NCI-H1694 (cell line): Measurements from ENCODE around the gene SLC9A9.
"Not testable (repeated sequence)": the region's sequence is repeated elsewhere in the genome, so short reads cannot be mapped to it uniquely, and the experiment has no call there.

ENCODE experiments used
- DNase-seq: peaks from one replicate; lab custom pipeline; 2025; lab: John Stamatoyannopoulos, UW

The SLC9A9 gene

GRCh38 chr3:143559296-143559695 lies 289.0 kb downstream of the SLC9A9 start:
- no peak for DNase-seq

GRCh38 chr3:143552851-143553250 lies 295.4 kb downstream of the SLC9A9 start:
- DNase-seq: no peak

DNA sequence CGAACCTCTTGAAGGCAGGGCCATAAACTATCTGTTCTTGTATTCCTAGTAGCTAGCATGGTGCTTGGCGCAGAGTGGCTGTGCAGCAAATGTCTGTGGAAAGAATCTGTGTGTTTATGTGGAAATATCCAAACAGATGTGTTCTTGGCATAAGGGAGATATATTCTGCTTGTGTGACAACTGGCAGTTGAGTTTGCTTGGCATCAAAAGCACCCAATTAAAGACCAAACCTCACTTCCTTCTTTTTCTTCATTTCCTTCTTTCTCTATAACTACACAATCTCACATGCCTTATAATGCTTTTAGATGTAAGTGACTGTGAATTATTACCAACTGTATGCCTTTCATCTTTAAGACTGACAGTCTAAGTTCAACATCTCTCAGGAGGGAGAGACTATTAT lies 296.5 kb downstream of the SLC9A9 start:
- no peak for DNase-seq

GRCh38 chr3:143548861-143549497 lies 299.3 kb downstream of the SLC9A9 start:
- no peak for DNase-seq

- no peak for DNase-seq
Observed at GRCh38 chr3:143548393-143548792, 299.9 kb downstream of the SLC9A9 start.

- DNase-seq: no peak
Observed at GRCh38 chr3:143538577-143538981, 309.7 kb downstream of the SLC9A9 start.

DNA sequence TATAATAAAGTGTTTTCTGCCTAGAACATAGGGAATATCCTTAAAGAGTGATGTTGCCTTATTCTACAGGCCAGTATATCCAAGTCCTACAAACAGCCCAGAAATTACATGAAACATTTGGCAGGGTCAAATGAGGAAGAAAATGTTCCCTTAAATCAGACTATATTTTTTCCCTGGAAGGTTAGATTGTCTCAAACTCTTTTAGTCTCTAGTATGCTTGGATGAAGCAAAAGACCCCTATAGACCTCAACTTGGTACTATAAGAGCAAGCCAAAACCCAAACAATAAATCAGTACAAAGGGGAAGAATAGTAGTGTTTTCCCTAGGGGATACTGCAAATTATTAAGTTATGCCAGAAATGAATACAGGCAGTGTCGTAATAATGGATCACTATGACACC lies 310.2 kb downstream of the SLC9A9 start:
- no peak for DNase-seq

DNA sequence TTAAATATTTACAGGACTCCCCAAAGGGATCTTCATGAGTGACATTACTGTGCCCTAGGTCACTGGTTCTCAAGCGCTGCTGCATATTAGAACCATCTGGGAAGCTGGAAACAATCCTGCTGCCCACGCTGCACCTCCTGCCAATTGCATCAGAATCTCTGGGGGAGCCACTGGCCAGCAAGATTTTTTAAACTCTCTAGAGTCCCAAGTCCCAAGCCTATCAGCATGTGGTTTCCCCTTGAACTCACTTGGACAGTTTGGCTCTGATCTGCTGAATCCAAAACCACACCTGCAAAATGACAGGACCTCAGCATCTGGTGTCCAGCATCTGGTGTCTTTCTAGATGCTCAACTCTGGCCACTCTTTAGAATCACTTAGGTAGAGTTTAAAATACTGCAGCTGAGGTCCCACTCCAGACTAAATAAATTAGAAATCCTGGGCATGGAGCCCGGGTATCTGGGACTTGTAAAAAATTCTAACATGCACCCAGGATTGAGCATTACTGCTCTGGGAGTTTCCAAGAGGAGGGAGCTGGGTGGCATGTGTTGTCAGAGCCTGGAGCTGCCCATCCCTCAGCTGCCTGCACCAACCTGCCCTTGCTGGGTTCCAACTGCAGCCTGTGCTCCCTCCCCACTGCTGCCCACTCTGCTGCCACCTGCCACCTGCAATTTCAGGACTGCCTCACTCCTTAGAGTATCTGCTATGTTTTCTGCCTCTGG lies 311.3 kb downstream of the SLC9A9 start:
- peak; percentile 65 for DNase-seq

GRCh38 chr3:143535994-143536784 lies 312.1 kb downstream of the SLC9A9 start:
- no peak for DNase-seq

GRCh38 chr3:143533391-143533790 lies 314.9 kb downstream of the SLC9A9 start:
- DNase-seq: no peak

DNA sequence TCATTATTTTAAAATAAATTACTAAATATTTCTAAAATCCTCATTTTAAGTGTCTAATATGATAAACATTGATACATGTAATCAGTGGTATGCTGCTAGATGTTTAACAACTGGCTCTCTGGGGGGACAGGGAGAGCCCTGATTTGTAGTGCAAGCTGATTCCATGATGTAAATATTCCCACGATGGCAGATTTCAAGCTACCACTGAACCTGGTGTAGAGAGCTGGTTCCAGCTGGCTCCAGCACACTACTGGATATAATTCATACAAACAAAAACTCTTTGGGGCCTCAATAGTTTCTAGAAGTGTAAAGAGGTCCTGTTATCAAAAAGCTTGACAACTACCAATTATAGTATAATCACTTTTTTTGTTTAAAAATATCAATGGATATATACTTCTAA lies 316.2 kb downstream of the SLC9A9 start:
- DNase-seq: no peak

DNA sequence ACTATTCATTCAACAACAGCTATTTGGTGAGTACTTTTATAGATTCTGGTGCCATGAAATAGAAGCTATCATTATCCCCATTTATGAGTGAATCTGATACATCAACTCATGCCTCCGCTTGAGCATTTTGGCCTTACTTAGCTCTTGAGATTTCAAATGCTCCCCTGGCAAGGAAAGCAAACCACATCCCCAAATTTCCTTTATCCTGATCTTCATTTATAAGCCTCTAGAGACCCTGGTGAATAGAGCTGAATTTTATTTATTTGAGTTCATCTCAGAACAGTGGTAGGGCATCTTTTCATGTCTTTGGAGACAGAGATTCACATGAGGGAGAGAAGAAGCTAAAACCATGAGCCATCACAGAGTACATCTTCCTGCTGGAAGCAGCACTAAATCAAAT lies 317.2 kb downstream of the SLC9A9 start:
- DNase-seq: no peak

- DNase-seq: no peak
Observed at GRCh38 chr3:143529798-143530197, 318.5 kb downstream of the SLC9A9 start.

- no peak for DNase-seq
Observed at GRCh38 chr3:143529018-143529478, 319.2 kb downstream of the SLC9A9 start.

- no peak for DNase-seq
Observed at GRCh38 chr3:143526011-143526545, 322.2 kb downstream of the SLC9A9 start.

DNA sequence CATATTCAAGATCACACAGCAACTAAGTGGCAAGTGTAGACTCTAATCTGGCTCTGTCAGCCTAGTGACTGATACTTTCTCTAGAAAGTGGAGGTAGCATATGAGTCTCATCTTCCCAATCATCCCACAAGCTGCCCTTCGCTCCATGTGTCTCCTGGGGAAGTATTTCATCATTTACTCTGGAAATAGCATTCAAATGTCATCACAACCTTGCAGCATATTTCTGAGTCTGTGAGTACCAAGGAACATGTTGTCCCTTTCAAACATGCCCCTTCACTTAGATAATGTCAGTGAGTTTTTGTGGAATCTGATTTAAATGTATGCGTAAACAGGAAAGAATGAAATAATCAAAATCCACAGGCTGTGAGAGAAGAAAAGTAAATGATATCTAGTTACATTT lies 322.9 kb downstream of the SLC9A9 start:
- no peak for DNase-seq

GRCh38 chr3:143521803-143522202 lies 326.5 kb downstream of the SLC9A9 start:
- DNase-seq: no peak

- not testable (repeated sequence) for DNase-seq
Observed at GRCh38 chr3:143517131-143517530, 331.1 kb downstream of the SLC9A9 start.

DNA sequence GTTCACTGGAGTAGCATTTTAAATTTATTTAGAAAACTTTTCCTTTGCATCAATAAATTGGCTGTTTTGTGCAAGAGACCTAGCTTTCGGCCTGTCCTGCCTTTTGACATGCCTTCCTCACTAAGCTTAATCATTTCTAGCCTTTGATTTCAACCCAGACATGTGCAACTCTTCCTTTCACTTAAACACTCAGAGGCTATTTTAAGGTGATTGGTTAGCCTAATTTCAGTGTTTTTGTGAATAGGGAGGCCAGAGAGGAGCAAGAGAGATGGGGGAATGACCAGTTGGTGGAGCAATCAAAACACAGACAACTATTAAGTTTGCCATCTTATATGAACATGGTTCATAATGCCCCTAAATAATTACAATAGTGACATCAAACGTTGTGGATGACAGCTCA lies 333.4 kb downstream of the SLC9A9 start:
- no peak for DNase-seq

- DNase-seq: no peak
Observed at GRCh38 chr3:143514109-143514508, 334.2 kb downstream of the SLC9A9 start.

GRCh38 chr3:143511174-143511879 lies 336.9 kb downstream of the SLC9A9 start:
- DNase-seq: no peak

DNA sequence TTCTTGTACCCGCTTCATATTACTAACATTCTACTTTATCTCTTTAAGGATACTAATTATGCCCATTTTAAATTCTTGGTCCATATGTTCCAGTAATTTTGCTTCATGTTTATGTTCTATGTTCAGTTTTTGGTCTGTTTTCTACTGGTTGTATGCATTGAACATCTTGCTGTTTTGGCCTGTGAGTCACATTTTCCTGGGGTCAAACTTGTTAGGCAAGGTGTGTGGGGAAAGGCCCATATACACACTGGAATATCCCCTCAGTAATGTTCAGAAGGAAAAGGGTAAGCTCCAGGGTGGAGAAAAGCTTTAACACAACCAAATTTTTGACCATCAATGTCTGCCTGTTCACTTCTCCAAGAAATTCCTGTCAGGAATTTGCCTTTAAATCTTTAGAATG lies 337.7 kb downstream of the SLC9A9 start:
- no peak for DNase-seq
